ENCODE results near the gene TCP11. TPM values are rescaled to one million over a fixed set of nuclear protein-coding genes. Genes with fewer than 3 reads are reported as not detected.
"Not testable (repeated sequence)": the region's sequence is repeated elsewhere in the genome, so short reads cannot be mapped to it uniquely, and the experiment has no call there.

TCP11 gene
- total RNA-seq, 1 donor from 2014 or later = not detected

DNA sequence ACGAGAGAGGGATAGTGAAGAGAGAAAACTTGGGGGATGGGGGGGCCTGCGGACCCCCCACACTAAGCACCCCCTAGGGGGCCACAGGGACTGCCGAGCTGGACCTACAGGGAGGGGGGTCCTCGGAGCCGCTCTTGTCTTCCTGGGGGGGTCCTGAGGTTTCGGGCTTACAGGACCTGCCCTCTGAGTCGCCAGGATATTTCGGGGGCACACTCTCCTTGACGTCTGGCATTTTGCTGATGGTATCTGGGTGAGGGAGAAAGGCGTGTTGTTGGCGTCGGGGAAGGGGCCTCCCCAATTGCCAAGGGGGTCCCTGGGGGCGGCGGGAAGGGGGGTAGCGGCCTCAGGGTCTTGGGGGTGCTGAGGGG lies 516 bp downstream of the TCP11 start:
- Histone ChIP-seq H3K27ac (replicated peaks) (no peak overlapping the region), H3K4me3 (peak overlapping the region; percentile 48), H3K36me3 (no peaks in the 10 kb centered on the region), H3K27me3 (ENCODE audit: low read depth) (no peaks in the 10 kb centered on the region), H3K4me1 (peaks cover 19% of the 10 kb centered on the region), H3K9me3 (replicated peaks) (no peaks in the 10 kb centered on the region)
- intact Hi-C loops (cut with micrococcal nuclease) = loop anchor here (5.0 to 10.0 kb wide), 3 partner anchors 64 to 153 kb away; no protein-coding TSS in a partner anchor
- TF ChIP-seq, protein P1, sequence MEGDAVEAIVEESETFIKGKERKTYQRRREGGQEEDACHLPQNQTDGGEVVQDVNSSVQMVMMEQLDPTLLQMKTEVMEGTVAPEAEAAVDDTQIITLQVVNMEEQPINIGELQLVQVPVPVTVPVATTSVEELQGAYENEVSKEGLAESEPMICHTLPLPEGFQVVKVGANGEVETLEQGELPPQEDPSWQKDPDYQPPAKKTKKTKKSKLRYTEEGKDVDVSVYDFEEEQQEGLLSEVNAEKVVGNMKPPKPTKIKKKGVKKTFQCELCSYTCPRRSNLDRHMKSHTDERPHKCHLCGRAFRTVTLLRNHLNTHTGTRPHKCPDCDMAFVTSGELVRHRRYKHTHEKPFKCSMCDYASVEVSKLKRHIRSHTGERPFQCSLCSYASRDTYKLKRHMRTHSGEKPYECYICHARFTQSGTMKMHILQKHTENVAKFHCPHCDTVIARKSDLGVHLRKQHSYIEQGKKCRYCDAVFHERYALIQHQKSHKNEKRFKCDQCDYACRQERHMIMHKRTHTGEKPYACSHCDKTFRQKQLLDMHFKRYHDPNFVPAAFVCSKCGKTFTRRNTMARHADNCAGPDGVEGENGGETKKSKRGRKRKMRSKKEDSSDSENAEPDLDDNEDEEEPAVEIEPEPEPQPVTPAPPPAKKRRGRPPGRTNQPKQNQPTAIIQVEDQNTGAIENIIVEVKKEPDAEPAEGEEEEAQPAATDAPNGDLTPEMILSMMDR (IDR thresholded peaks at IDR 0.05; ENCODE audit: borderline replicate concordance) = no peak
- no peak for DNase-seq

DNA sequence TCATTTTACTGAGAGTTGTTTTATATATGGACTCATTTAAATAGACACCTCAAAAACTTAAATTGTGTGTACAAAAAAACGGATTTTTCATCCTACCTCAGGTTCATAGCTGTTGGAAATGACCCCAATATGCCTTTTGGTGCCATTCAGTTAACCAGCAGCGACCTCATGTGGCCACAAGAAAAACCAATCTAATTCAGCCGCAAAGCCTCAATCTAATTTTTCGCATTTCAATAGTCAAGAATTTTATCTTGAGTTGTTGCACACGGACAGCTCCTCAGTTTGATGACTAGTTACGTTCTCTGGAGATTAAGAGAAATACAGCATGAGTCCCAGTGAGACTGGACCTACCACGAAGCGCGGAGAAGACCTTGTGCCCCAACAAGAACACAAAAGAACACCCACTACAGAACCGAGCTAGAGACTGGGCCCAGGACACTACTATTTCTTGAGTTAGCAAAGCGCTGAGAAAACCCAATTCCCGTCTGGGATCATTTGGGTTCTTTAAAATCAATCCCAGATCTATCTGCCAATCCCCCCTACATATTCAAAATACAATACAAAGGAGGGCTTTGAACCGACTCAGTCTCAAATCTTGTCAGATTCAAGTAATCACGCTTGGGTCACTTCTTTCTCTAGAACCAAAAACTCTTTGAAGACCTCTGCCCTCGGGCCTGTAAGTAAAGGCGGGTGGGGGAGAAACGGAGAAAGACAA lies 1.1 kb downstream of the TCP11 start:
- TF ChIP-seq, protein P1 (IDR thresholded peaks at IDR 0.05; ENCODE audit: borderline replicate concordance) = peak; percentile 90
- Histone ChIP-seq H3K4me1 (peaks cover 19% of the 10 kb centered on the region), H3K4me3 (no peak overlapping the region), H3K27me3 (ENCODE audit: low read depth) (no peaks in the 10 kb centered on the region), H3K36me3 (no peaks in the 10 kb centered on the region), H3K9me3 (replicated peaks) (no peaks in the 10 kb centered on the region), H3K27ac (replicated peaks) (no peak overlapping the region)
- DNase-seq = no peak
- intact Hi-C loops (cut with micrococcal nuclease) = loop anchor here (5.0 to 10.0 kb wide), 3 partner anchors 65 to 153 kb away; no protein-coding TSS in a partner anchor

DNA sequence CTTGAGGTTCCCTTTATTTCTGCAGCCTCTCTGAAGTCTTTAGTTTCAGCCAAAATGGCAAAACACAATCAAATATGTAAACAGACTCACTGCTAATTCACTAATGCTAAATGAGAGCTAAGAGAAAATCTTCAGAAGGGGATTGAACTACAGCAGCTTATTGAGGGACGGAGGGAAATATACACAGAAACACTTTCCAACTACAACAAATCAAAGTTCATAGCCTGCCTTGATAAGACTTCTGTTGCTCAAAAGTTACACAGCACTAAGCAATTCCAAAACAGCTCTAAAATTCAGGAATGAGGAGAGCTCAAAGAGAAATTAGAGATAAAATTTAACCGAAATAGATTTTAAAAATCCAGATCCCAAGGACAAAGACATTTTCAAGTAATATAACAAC lies 1.7 kb downstream of the TCP11 start:
- peaks cover 19% of the 10 kb centered on the region for H3K4me1 ChIP-seq
- TF ChIP-seq, protein P1 (IDR thresholded peaks at IDR 0.05; ENCODE audit: borderline replicate concordance) = no peak
- no peaks in the 10 kb centered on the region for H3K27me3 ChIP-seq (ENCODE audit: low read depth)
- no peak overlapping the region for H3K4me3 ChIP-seq
- no peak for DNase-seq
- no peak overlapping the region for H3K27ac ChIP-seq (replicated peaks)
- H3K9me3 ChIP-seq (replicated peaks) = no peaks in the 10 kb centered on the region
- H3K36me3 ChIP-seq = no peaks in the 10 kb centered on the region
- intact Hi-C loops (cut with micrococcal nuclease) = no loop called here

DNA sequence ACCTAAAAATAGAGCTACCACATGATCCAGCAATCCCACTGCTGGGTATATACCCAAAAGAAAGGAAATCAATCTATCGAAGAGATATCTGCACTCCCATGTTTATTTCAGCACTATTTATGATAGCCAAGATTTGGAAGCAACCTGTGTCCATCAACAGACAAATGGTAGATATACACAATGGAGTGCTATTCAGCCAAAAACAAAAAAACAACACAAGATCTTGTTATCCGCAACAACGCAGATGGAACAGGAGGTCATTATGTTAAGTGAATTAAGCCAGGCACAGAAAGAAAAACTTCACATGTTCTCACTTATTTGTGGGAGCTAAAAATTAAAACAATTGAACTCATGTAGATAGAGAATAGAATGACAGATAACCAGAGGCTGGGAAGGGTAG lies 2.9 kb downstream of the TCP11 start:
- H3K27me3 ChIP-seq (ENCODE audit: low read depth); H3K36me3 ChIP-seq; DNase-seq; H3K4me3 ChIP-seq; intact Hi-C loops (cut with micrococcal nuclease); H3K27ac ChIP-seq (replicated peaks); H3K9me3 ChIP-seq (replicated peaks): not testable (repeated sequence)
- peaks cover 19% of the 10 kb centered on the region for H3K4me1 ChIP-seq

DNA sequence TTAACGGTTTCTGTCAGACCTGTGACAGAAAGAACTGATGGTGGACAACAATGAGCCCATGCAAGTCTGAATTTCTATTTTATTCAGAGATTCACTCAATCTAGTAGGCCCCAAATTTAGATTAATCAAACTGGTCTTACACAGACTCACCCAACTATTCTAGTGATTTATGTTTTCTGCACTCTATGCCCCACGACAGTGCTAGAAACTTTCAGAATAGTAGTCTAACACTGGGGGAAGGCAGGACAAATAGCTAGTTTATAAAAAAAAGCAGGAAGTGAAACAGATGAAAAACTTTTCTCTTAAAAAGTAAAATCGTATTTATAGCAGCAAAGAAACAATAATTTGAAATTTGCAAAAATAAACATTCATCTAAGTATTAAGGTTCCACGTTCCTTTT lies 5.0 kb downstream of the TCP11 start:
- TF ChIP-seq, protein P1 (IDR thresholded peaks at IDR 0.05; ENCODE audit: borderline replicate concordance) = no peak
- Histone ChIP-seq H3K27me3 (ENCODE audit: low read depth) (no peaks in the 10 kb centered on the region), H3K9me3 (replicated peaks) (no peaks in the 10 kb centered on the region), H3K36me3 (no peaks in the 10 kb centered on the region), H3K27ac (replicated peaks) (no peak overlapping the region), H3K4me1 (peaks cover 17% of the 10 kb centered on the region), H3K4me3 (no peak overlapping the region)
- intact Hi-C loops (cut with micrococcal nuclease) = no loop called here
- DNase-seq = no peak

DNA sequence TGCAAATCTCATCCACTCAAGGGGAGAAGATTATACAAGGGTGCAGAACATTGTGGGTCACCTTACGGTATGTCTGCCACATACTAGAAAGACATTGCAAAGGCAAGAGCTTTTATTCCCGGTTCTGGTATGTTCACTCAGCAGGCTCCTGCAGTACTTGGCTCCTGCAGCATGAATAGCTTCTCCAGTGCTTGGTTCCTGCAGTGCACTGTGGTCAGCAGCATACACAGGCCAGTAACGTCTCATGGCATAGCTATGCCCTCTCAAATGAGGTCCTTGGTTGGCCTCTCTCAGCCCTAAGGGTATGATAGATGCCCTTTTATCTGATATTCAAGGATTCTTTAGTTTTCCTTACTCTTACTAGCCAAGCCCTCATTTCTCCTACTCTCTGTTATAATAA lies 12.6 kb downstream of the TCP11 start:
- Histone ChIP-seq H3K36me3 (no peaks in the 10 kb centered on the region), H3K4me1 (no peaks in the 10 kb centered on the region), H3K27me3 (ENCODE audit: low read depth) (no peaks in the 10 kb centered on the region), H3K9me3 (replicated peaks) (no peaks in the 10 kb centered on the region), H3K4me3 (no peak overlapping the region), H3K27ac (replicated peaks) (no peak overlapping the region)
- DNase-seq = no peak
- TF ChIP-seq, protein P1 (IDR thresholded peaks at IDR 0.05; ENCODE audit: borderline replicate concordance) = no peak
- intact Hi-C loops (cut with micrococcal nuclease) = no loop called here
